ENCODE measurements around the gene APBB1IP.

Gene APBB1IP

GRCh38 chr10:26513101-26513500 lies 75.0 kb downstream of the APBB1IP start:
- DNase-seq (ENCODE audit: low read depth in 1 of 2, low spot score in 1 of 2), result no peak
- Histone ChIP-seq H3K27me3 (ENCODE audit: insufficient read depth, poor library complexity, severe bottlenecking) (no peaks in the 10 kb centered on the region), H3K4me3 (replicated peaks; ENCODE audit: insufficient read depth, low read length) (no peak overlapping the region), H3K27ac (replicated peaks) (no peak overlapping the region)
- TF ChIP-seq CTCF (IDR thresholded peaks at IDR 0.05; ENCODE audit: insufficient read depth, low read length) (no peak), GABPA (IDR thresholded peaks at IDR 0.05; ENCODE audit: low read depth) (no peak), POLR2AphosphoS5 (IDR thresholded peaks at IDR 0.05; ENCODE audit: low read depth) (no peak), REST (IDR thresholded peaks at IDR 0.05; ENCODE audit: insufficient replicate concordance, low read depth) (no peak), SPI1 (IDR thresholded peaks at IDR 0.05; ENCODE audit: borderline replicate concordance, low read depth) (no peak)

GRCh38 chr10:26516540-26517101 lies 78.5 kb downstream of the APBB1IP start:
- no peak for DNase-seq (ENCODE audit: low read depth in 1 of 2, low spot score in 1 of 2)
- no peaks in the 10 kb centered on the region for H3K27me3 ChIP-seq (ENCODE audit: insufficient read depth, poor library complexity, severe bottlenecking)
- H3K4me3 ChIP-seq (replicated peaks; ENCODE audit: insufficient read depth, low read length), result no peak overlapping the region
- no peak overlapping the region for H3K27ac ChIP-seq (replicated peaks)
- TF ChIP-seq POLR2AphosphoS5 (IDR thresholded peaks at IDR 0.05; ENCODE audit: low read depth) (no peak), CTCF (IDR thresholded peaks at IDR 0.05; ENCODE audit: insufficient read depth, low read length) (no peak), SPI1 (IDR thresholded peaks at IDR 0.05; ENCODE audit: borderline replicate concordance, low read depth) (no peak)

- TF ChIP-seq SPI1 (IDR thresholded peaks at IDR 0.05; ENCODE audit: borderline replicate concordance, low read depth) (peak; percentile 49; the same call in 1 of the 2 replicates), CTCF (IDR thresholded peaks at IDR 0.05; ENCODE audit: insufficient read depth, low read length) (no peak), REST (IDR thresholded peaks at IDR 0.05; ENCODE audit: insufficient replicate concordance, low read depth) (no peak), GABPA (IDR thresholded peaks at IDR 0.05; ENCODE audit: low read depth) (no peak), POLR2AphosphoS5 (IDR thresholded peaks at IDR 0.05; ENCODE audit: low read depth) (no peak)
- DNase-seq (ENCODE audit: low read depth in 1 of 2, low spot score in 1 of 2), result no peak
Observed at GRCh38 chr10:26517141-26517867, 79.2 kb downstream of the APBB1IP start.

More at GRCh38 chr10:26517141-26517867, 79.2 kb downstream of the APBB1IP start:
- Histone ChIP-seq H3K27me3 (ENCODE audit: insufficient read depth, poor library complexity, severe bottlenecking) (no peaks in the 10 kb centered on the region), H3K27ac (replicated peaks) (no peak overlapping the region), H3K4me3 (replicated peaks; ENCODE audit: insufficient read depth, low read length) (no peak overlapping the region)
